ENCODE measurements around the gene SYT9.

- TF ChIP-seq CTCF (IDR thresholded peaks at IDR 0.05; ENCODE audit: low read depth, low read length) (no peak), POLR2A (IDR thresholded peaks at IDR 0.05; ENCODE audit: extremely low read depth, insufficient read length) (no peak), MAX (IDR thresholded peaks at IDR 0.05; ENCODE audit: low read depth, low read length) (no peak), MYC (IDR thresholded peaks at IDR 0.05; ENCODE audit: low read depth, low read length) (no peak)
Measured at GRCh38 chr11:7279676-7280075, 28.0 kb downstream of the SYT9 start.
